Hepatocyte (in vitro differentiated cells): ENCODE data around the gene HIBADH. TPM values are rescaled to one million over a fixed set of nuclear protein-coding genes. Genes with fewer than 3 reads are reported as not detected.

Experiments
- DNase-seq: peaks from one replicate; pipeline ENCODE4 v3.0.0-alpha.2; 2016; ENCODE audit warnings: low spot score
- H2AFZ ChIP-seq: fragments of 200-600 bp; sonication (generic); 2 replicates; pipeline ENCODE4 v1.6.0; 2016; ENCODE audit warnings: antibody characterized with exemption, mild to moderate bottlenecking
- H3K27ac ChIP-seq: fragments of 200-600 bp; sonication (generic); 2 replicates; pipeline ENCODE4 v1.5.1; 2016; ENCODE audit warnings: mild to moderate bottlenecking
- H3K27me3 ChIP-seq: fragments of 200-600 bp; sonication (generic); 2 replicates; pipeline ENCODE4 v1.6.1; 2016
- H3K36me3 ChIP-seq: fragments of 200-600 bp; sonication (generic); replicated peaks from 2 replicates; pipeline ENCODE4 v1.5.1; 2016; ENCODE audit warnings: low read depth; ENCODE audit not compliant: insufficient read depth
- H3K4me1 ChIP-seq: fragments of 200-600 bp; sonication (generic); 2 replicates; pipeline ENCODE4 v1.5.1; 2016; ENCODE audit warnings: mild to moderate bottlenecking, moderate library complexity; ENCODE audit not compliant: insufficient read depth
- H3K4me2 ChIP-seq: fragments of 200-600 bp; sonication (generic); 2 replicates; pipeline ENCODE4 v1.6.0; 2016
- H3K4me3 ChIP-seq: fragments of 200-600 bp; sonication (generic); 2 replicates; pipeline ENCODE4 v1.5.1; 2016; ENCODE audit warnings: mild to moderate bottlenecking
- H3K79me2 ChIP-seq: fragments of 200-600 bp; sonication (generic); 2 replicates; pipeline ENCODE4 v1.6.0; 2017; ENCODE audit warnings: mild to moderate bottlenecking
- H3K9me2 ChIP-seq: fragments of 200-600 bp; sonication (generic); replicated peaks from 2 replicates; pipeline ENCODE4 v1.6.0; 2017; ENCODE audit warnings: mild to moderate bottlenecking; ENCODE audit not compliant: insufficient read depth
- H3K9me3 ChIP-seq: fragments of 200-600 bp; sonication (generic); 2 replicates; pipeline ENCODE4 v1.5.1; 2016; ENCODE audit warnings: low read depth, mild to moderate bottlenecking
- H4K20me1 ChIP-seq: fragments of 200-600 bp; sonication (generic); 2 replicates; pipeline ENCODE4 v1.6.0; 2016; ENCODE audit warnings: mild to moderate bottlenecking; ENCODE audit not compliant: insufficient read depth, poor library complexity, severe bottlenecking
- EZH2 ChIP-seq: fragments of 200-600 bp; sonication (generic); IDR thresholded peaks from 2 replicates; pipeline ENCODE4 v1.6.1; 2016; ENCODE audit warnings: antibody characterized with exemption, mild to moderate bottlenecking, borderline replicate concordance
- EZH2phosphoT487 ChIP-seq: fragments of 200-600 bp; sonication (generic); IDR thresholded peaks from one replicate; pipeline ENCODE4 v1.6.1; 2018; ENCODE audit warnings: antibody characterized with exemption, mild to moderate bottlenecking, low read depth, moderate library complexity; ENCODE audit not compliant: unreplicated experiment, severe bottlenecking
- WGBS: methylation state at CpG from one replicate; pipeline ENCODE4 v1.1.6; 2016; ENCODE audit warnings: low lambda C conversion rate; ENCODE audit errors: missing lambda C conversion rate; 5-methylcytosine and 5-hydroxymethylcytosine counted together
- polyA plus RNA-seq: library from polyadenylated mRNA; unstranded; fragments of >200 nt; fragmentation: Nextera tagmentation; extraction: Ambion mirVana; gene quantifications from 2 replicates; pipeline ENCODE4 v1.2.1, GENCODE V29; 2016
- total RNA-seq: library from RNA; depleted of rRNA; stranded (reverse); fragments of >200 nt; gene quantifications from 2 replicates; pipeline ENCODE4 v1.2.3, GENCODE V29; 2014
- TF ChIP-seq, protein P1 (sequence below): fragments of 200-600 bp; sonication (generic); IDR thresholded peaks from 2 replicates; pipeline ENCODE4 v1.5.1; 2016; ENCODE audit warnings: antibody characterized with exemption, mild to moderate bottlenecking; ENCODE audit not compliant: poor library complexity

Gene HIBADH
- total and polyA plus RNA-seq, 2 experiments from 2014 or later, result 56.1 to 65.5 TPM

DNA sequence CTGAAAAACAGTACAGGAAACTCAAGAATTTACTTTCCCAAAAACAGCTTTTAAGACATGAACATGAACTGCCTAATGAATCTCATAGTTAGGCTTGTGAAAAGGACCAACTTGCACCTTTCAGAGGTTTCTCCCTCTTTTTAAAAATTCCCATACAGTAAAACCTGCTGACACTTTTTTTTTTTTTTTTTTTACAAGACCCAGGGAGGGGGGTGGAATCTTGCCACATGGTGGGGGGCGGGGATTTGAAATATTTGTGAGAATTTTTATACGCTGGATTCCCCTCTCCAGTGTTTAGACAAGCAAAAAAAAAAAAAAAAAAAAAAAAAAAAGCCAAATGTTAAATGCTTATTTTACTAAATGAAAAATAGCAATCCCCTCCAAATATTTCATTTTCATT, 57.4 kb downstream of the HIBADH start:
- no peak overlapping the region for H3K27ac ChIP-seq
- WGBS, result 35% methylated on average over 2 of the region's 2 CpGs
- peaks cover 15% of the 10 kb centered on the region for H3K79me2 ChIP-seq
- DNase-seq, result no peak
- H3K4me3 ChIP-seq, result no peak overlapping the region
- no peaks in the 10 kb centered on the region for H3K9me3 ChIP-seq
- no peaks in the 10 kb centered on the region for H3K27me3 ChIP-seq
- H3K4me2 ChIP-seq, result peak overlapping the region; percentile 65
- H3K9me2 ChIP-seq, result no peaks in the 10 kb centered on the region
- H2AFZ ChIP-seq, result no peak overlapping the region
- H3K4me1 ChIP-seq, result peaks cover 33% of the 10 kb centered on the region
- no peaks in the 10 kb centered on the region for H4K20me1 ChIP-seq
- no peak for TF ChIP-seq EZH2
- TF ChIP-seq, protein P1, sequence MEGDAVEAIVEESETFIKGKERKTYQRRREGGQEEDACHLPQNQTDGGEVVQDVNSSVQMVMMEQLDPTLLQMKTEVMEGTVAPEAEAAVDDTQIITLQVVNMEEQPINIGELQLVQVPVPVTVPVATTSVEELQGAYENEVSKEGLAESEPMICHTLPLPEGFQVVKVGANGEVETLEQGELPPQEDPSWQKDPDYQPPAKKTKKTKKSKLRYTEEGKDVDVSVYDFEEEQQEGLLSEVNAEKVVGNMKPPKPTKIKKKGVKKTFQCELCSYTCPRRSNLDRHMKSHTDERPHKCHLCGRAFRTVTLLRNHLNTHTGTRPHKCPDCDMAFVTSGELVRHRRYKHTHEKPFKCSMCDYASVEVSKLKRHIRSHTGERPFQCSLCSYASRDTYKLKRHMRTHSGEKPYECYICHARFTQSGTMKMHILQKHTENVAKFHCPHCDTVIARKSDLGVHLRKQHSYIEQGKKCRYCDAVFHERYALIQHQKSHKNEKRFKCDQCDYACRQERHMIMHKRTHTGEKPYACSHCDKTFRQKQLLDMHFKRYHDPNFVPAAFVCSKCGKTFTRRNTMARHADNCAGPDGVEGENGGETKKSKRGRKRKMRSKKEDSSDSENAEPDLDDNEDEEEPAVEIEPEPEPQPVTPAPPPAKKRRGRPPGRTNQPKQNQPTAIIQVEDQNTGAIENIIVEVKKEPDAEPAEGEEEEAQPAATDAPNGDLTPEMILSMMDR, result no peak
- TF ChIP-seq EZH2phosphoT487, result no peak
- H3K36me3 ChIP-seq, result no peaks in the 10 kb centered on the region

DNA sequence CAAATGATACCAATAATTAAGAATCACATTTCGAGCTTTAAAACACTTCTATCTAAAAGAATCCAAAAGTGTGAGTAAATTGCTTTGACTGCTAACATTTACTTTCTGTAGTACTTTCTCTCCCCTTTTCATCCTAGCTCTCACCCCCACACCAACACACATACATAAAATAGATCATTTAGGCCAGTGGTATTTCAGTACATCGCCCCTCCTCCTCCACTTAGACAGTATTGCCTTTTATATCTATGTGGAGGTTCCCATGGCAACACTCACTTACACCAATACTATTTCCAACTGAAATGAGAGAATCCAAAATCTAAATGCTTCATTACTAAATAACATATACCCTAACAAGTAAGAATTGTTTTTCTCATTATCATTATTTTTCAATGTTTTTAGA, 58.9 kb downstream of the HIBADH start:
- Histone ChIP-seq H4K20me1 (no peaks in the 10 kb centered on the region), H2AFZ (no peak overlapping the region), H3K4me1 (peaks cover 26% of the 10 kb centered on the region), H3K36me3 (no peaks in the 10 kb centered on the region), H3K27ac (no peak overlapping the region), H3K4me2 (no peak overlapping the region), H3K4me3 (no peak overlapping the region), H3K9me3 (no peaks in the 10 kb centered on the region), H3K9me2 (no peaks in the 10 kb centered on the region), H3K79me2 (peaks cover 15% of the 10 kb centered on the region), H3K27me3 (no peaks in the 10 kb centered on the region)
- DNase-seq, result no peak
- 77% methylated on average over 2 of the region's 2 CpGs for WGBS
- no peak for TF ChIP-seq EZH2phosphoT487
- TF ChIP-seq EZH2, result no peak
- TF ChIP-seq, protein P1, result no peak

DNA sequence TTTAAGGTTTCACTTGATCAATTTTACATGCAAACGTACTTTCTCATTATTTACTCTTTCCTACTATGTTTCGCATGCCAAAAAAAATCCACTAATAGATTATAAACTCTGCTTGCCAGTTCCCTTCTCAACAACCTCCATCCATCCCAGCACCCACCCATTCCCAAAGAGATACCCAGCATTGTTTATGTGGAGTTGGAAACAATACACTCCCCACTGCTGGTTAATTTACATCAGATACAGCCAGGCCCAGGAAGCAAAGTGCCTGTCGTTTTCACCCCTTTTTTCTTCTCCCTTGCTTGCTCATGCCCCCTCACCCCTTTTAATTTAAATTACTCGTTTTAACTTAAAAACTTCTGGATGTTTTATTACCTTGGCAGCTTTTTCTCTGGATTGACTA, 59.9 kb downstream of the HIBADH start:
- H3K27ac ChIP-seq, result peak overlapping the region; percentile 10
- H3K4me3 ChIP-seq, result no peak overlapping the region
- no peaks in the 10 kb centered on the region for H3K9me3 ChIP-seq
- H3K36me3 ChIP-seq, result no peaks in the 10 kb centered on the region
- TF ChIP-seq EZH2, result no peak
- TF ChIP-seq EZH2phosphoT487, result no peak
- TF ChIP-seq, protein P1, result no peak
- H3K4me1 ChIP-seq, result peaks cover 15% of the 10 kb centered on the region
- DNase-seq, result no peak
- peaks cover 15% of the 10 kb centered on the region for H3K79me2 ChIP-seq
- H3K9me2 ChIP-seq, result no peaks in the 10 kb centered on the region
- H4K20me1 ChIP-seq, result no peaks in the 10 kb centered on the region
- peak overlapping the region; percentile 43 for H3K4me2 ChIP-seq
- 32% methylated on average over 4 of the region's 4 CpGs for WGBS
- no peak overlapping the region for H2AFZ ChIP-seq
- H3K27me3 ChIP-seq, result no peaks in the 10 kb centered on the region

DNA sequence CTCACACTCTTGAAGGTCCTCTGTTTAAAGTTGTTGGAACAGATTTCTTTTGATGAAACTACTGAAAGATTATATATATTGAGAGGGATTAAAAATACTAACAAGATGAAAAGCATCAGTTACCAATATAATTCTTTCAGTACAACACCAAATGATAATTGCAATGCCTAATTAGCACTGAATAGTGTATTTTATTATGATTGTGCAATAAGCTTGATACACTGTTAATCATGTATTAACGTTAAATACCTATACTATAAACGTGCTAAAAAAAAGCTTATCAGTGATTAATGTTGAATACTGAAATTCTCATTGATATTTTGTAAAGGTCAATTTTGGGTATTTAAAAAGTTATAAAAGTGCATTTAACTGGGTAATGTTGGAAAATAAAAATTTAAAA, 61.5 kb downstream of the HIBADH start:
- Histone ChIP-seq H3K36me3 (no peaks in the 10 kb centered on the region), H3K27me3 (no peaks in the 10 kb centered on the region), H3K9me2 (no peaks in the 10 kb centered on the region), H3K27ac (no peak overlapping the region), H3K4me3 (no peak overlapping the region), H3K79me2 (peaks cover 15% of the 10 kb centered on the region), H3K9me3 (no peaks in the 10 kb centered on the region), H3K4me1 (peaks cover 5% of the 10 kb centered on the region), H3K4me2 (no peak overlapping the region), H4K20me1 (no peaks in the 10 kb centered on the region), H2AFZ (no peak overlapping the region)
- WGBS, result 94% methylated on average over 2 of the region's 2 CpGs
- TF ChIP-seq EZH2phosphoT487, result no peak
- TF ChIP-seq, protein P1, result no peak
- no peak for TF ChIP-seq EZH2
- no peak for DNase-seq
